BJ (cell line): Measurements from ENCODE around the gene MAPKAPK2. TPM values are rescaled to one million over a fixed set of nuclear protein-coding genes. Genes with fewer than 3 reads are reported as not detected.

Experiments used
- CTCF ChIA-PET: fragments of 350-600 bp; formaldehyde crosslinking; extraction: SDS; loops from one replicate; lab custom pipeline; 2021; ENCODE audit warnings: antibody characterized with exemption, inconsistent platforms; lab: Yijun Ruan, JAX
- POLR2A ChIA-PET: fragments of 300-600 bp; sonication (Branson Sonifier 250); formaldehyde crosslinking; extraction: SDS; loops from one replicate; lab custom pipeline; 2021; ENCODE audit warnings: antibody characterized with exemption; lab: Charles Lee
- DNase-seq: peaks from one replicate; pipeline ENCODE4 v3.0.0-alpha.2; 2011; ENCODE audit warnings: low read depth
- H3K27me3 ChIP-seq: 2 replicates; pipeline ENCODE4 v1.6.0; 2011; ENCODE audit warnings: low read length; ENCODE audit not compliant: control insufficient read depth, insufficient read depth
- H3K36me3 ChIP-seq: 2 replicates; pipeline ENCODE4 v1.5.1; 2011; ENCODE audit warnings: low read length; ENCODE audit not compliant: control insufficient read depth, insufficient read depth
- H3K4me3 ChIP-seq: 2 replicates; pipeline ENCODE4 v1.5.1; 2011; ENCODE audit warnings: low read depth, mild to moderate bottlenecking, control low read depth, low read length
- polyA plus RNA-seq: library from polyadenylated mRNA; depleted of rRNA; stranded (reverse); fragments of >200 nt; gene quantifications from 2 replicates; pipeline ENCODE4 v1.2.3, GENCODE V29; 2011
- TF ChIP-seq, protein P1 (sequence below): IDR thresholded peaks from 2 replicates; pipeline ENCODE4 v1.5.1; 2011; ENCODE audit warnings: low read depth, mild to moderate bottlenecking, control low read depth, inconsistent platforms, low read length, moderate library complexity; ENCODE audit not compliant: insufficient read depth

The MAPKAPK2 gene
- polyA plus RNA-seq, 1 experiment: 80.1 TPM

DNA sequence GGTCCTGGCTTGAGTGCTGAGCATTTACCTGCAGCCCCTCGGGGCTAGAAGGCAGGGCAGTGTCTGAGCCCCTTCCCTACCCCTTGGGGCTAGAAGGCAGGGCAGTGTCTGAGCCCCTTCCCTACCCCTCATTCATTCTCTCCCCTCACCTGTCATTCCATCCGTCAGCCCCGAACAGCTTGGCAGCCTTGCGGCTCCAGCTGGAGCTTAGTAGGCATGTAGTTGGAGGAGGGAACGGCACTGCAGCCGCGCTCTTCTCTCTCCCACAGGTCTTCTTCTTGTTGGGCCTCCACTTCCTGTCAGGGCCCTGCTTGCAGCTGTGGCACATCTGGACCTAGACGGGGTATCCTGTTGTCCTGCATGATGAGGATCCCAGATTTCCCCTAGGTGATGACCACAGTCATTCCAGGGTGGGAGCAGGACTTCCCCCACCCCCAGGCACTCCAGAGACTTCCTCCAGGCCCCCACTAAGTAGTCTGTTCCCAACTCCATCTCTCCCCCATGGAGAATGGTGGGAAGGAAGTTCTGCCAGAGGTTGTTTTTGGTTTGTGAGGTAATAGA lies 22.2 kb downstream of the MAPKAPK2 start:
- no peaks in the 10 kb centered on the region for H3K36me3 ChIP-seq
- DNase-seq: no peak
- POLR2A ChIA-PET: interaction anchor here (0.7 kb wide), 1 partner anchor 16 kb away, joined by 4 read pairs; no protein-coding TSS in a partner anchor
- no peak overlapping the region for H3K4me3 ChIP-seq
- no peaks in the 10 kb centered on the region for H3K27me3 ChIP-seq
- TF ChIP-seq, protein P1, sequence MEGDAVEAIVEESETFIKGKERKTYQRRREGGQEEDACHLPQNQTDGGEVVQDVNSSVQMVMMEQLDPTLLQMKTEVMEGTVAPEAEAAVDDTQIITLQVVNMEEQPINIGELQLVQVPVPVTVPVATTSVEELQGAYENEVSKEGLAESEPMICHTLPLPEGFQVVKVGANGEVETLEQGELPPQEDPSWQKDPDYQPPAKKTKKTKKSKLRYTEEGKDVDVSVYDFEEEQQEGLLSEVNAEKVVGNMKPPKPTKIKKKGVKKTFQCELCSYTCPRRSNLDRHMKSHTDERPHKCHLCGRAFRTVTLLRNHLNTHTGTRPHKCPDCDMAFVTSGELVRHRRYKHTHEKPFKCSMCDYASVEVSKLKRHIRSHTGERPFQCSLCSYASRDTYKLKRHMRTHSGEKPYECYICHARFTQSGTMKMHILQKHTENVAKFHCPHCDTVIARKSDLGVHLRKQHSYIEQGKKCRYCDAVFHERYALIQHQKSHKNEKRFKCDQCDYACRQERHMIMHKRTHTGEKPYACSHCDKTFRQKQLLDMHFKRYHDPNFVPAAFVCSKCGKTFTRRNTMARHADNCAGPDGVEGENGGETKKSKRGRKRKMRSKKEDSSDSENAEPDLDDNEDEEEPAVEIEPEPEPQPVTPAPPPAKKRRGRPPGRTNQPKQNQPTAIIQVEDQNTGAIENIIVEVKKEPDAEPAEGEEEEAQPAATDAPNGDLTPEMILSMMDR: no peak
- CTCF ChIA-PET: interaction anchor here (1.0 to 2.5 kb wide), 5 partner anchors 8 to 43 kb away, joined by 3 to 10 read pairs (median 8); no protein-coding TSS in a partner anchor

DNA sequence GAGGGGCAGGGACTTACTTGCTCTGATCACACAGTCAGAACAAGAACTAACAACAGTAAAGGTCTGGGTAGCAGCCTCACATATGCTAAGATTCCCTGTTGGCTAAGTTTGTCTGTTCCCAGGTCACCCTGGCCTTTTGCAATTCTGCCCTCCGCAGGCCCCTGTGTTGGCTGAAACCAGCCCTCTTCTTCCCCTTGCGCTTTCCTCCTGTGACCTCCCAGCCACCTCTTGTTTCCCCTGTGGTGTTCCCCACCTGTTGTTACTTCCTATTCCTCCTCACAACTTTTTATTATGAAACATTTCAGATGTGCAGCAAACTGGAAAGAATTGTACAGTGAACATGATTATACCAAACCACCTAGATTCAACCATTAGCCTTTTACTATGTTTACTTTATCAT lies 23.4 kb downstream of the MAPKAPK2 start:
- H3K27me3 ChIP-seq: no peaks in the 10 kb centered on the region
- no peak overlapping the region for H3K4me3 ChIP-seq
- ChIA-PET CTCF (no interaction called here), POLR2A (no interaction called here)
- DNase-seq: no peak
- H3K36me3 ChIP-seq: no peaks in the 10 kb centered on the region
- TF ChIP-seq, protein P1: no peak

DNA sequence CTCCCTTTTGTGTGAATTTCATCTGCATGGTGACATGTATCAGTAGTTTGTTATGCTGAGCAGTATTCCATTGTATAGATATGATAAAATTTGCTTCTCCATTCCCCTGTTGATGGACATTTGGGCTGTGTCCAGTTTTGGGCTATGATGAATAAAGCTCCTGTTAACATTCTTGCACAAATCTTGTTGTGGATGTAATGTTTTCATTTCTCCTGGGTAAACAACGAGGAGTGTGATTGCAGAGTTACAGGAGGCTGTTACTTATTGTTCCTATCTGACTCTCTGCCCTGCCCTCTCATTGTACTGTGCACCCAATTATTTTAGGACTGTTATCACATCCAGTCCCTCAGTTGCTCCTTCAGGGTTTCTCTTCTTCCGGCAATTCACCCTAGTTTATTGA lies 24.2 kb downstream of the MAPKAPK2 start:
- no peak overlapping the region for H3K4me3 ChIP-seq
- no peaks in the 10 kb centered on the region for H3K27me3 ChIP-seq
- ChIA-PET POLR2A (no interaction called here), CTCF (interaction anchor here (1.5 to 3.0 kb wide), 2 partner anchors 18 to 21 kb away, joined by 3 to 11 read pairs; no protein-coding TSS in a partner anchor)
- TF ChIP-seq, protein P1: no peak
- DNase-seq: no peak
- no peaks in the 10 kb centered on the region for H3K36me3 ChIP-seq

DNA sequence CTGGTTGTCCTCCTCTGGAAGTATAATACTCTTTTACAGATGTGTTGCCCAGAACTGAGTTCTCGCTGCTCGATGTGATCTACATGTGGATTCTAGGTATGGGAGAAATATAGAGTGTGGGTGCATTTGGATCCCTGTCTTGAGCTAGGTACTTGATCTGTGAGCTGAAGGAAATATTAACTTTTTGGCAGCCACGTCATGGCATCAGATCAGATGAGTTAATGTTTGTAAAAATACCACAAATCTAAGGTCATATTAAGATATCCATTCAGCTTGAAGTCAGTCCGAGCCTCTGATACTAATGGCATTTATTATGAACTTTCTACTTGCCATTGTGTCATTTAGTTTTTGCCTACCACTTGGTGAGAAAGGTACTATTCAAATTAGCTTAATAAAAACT lies 24.6 kb downstream of the MAPKAPK2 start:
- Histone ChIP-seq H3K4me3 (no peak overlapping the region), H3K27me3 (no peaks in the 10 kb centered on the region), H3K36me3 (no peaks in the 10 kb centered on the region)
- TF ChIP-seq, protein P1: no peak
- no peak for DNase-seq
- ChIA-PET POLR2A (no interaction called here), CTCF (interaction anchor here (0.7 to 3.0 kb wide), 4 partner anchors 8 to 22 kb away, joined by 3 to 11 read pairs (median 3); no protein-coding TSS in a partner anchor)

DNA sequence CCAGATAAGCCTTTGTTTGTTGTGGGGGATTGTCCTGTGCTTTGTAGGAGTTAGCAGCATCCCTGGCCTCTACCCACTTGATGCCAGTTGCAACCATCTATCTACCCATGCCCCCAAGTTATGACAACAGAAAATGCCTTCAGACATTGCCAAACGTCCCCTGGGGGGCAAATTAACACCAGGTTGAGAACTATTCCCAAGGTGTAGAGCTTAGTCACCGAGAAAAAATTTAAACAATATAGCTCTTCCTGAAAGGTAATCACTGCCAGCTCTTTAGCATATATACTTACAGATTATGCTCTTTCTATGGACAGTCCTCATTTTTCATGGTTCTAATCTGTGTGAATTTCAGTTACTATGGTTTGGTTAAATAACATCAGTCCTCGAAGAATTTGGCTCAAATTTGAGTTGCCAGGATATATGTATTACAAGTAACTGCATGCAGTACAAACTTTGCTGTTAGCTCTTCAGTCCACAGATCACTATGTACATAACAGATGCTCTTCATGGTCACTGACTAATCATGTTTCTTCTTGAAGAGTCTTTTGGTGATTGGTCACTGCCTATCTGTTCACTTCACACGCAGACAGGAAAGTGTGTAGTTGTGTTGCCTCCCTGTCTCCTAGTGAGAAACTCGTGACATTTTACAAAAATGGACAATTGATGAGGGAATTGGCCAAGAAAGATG lies 25.2 kb downstream of the MAPKAPK2 start:
- TF ChIP-seq, protein P1: no peak
- ChIA-PET CTCF (interaction anchor here (0.7 to 3.0 kb wide), 5 partner anchors 9 to 22 kb away, joined by 3 to 11 read pairs (median 3); no protein-coding TSS in a partner anchor), POLR2A (no interaction called here)
- DNase-seq: no peak
- H3K36me3 ChIP-seq: no peaks in the 10 kb centered on the region
- no peak overlapping the region for H3K4me3 ChIP-seq
- no peaks in the 10 kb centered on the region for H3K27me3 ChIP-seq
